Endothelial cell (in vitro differentiated cells): ENCODE results near the gene OR11H7. TPM values are rescaled to one million over a fixed set of nuclear protein-coding genes. Genes with fewer than 3 reads are reported as not detected.
"Not testable (repeated sequence)": the region's sequence is repeated elsewhere in the genome, so short reads cannot be mapped to it uniquely, and the experiment has no call there.

ENCODE experiments used
- DNase-seq: peaks from one replicate; pipeline ENCODE4 v3.0.0; 2021; ENCODE audit warnings: low spot score
- H3K27ac Mint-ChIP-seq: one replicate; pipeline ENCODE4 v1.8.0; 2021; ENCODE audit warnings: mixed read lengths, inconsistent platforms; ENCODE audit not compliant: unreplicated experiment
- H3K27me3 Mint-ChIP-seq: one replicate; pipeline ENCODE4 v1.8.0; 2021; ENCODE audit warnings: mild to moderate bottlenecking, moderate library complexity, mixed read lengths, inconsistent platforms; ENCODE audit not compliant: unreplicated experiment
- H3K36me3 Mint-ChIP-seq: one replicate; pipeline ENCODE4 v1.8.0; 2021; ENCODE audit warnings: mild to moderate bottlenecking, low read depth, mixed read lengths, inconsistent platforms; ENCODE audit not compliant: unreplicated experiment
- H3K4me1 Mint-ChIP-seq: one replicate; pipeline ENCODE4 v1.8.0; 2021; ENCODE audit warnings: mild to moderate bottlenecking, mixed read lengths, inconsistent platforms; ENCODE audit not compliant: unreplicated experiment
- H3K4me3 Mint-ChIP-seq: one replicate; pipeline ENCODE4 v1.8.0; 2021; ENCODE audit warnings: mild to moderate bottlenecking, mixed read lengths, inconsistent platforms; ENCODE audit not compliant: unreplicated experiment
- H3K9me3 Mint-ChIP-seq: one replicate; pipeline ENCODE4 v1.8.0; 2021; ENCODE audit warnings: mixed read lengths, inconsistent platforms; ENCODE audit not compliant: unreplicated experiment
- total RNA-seq: library from RNA; stranded (reverse); fragmentation: NEBNext Ultra II Directional; extraction: Animal tissue kit (Norgen Biotek cat#: 25700); gene quantifications from one replicate; pipeline ENCODE4 v1.2.1, GENCODE V29; 2021; ENCODE audit not compliant: unreplicated experiment
- TF ChIP-seq, protein P1 (sequence below): fragments of 200-600 bp; sonication (generic); IDR thresholded peaks from one replicate; pipeline ENCODE4 v1.5.0; 2021; ENCODE audit warnings: antibody characterized with exemption; ENCODE audit not compliant: unreplicated experiment

Gene OR11H7
- total RNA-seq, 1 donor from 2014 or later: not detected

GRCh38 chr14:20190596-20190995 is 38.2 kb upstream of the OR11H7 start, which contains the start of gene OR11G2:
Gene OR11G2 (plus strand): TSS chr14:20190896. CDS start chr14:20197438, 6,542 bp downstream.
- Mint-ChIP-seq H3K36me3 (peaks cover 8% of the 10 kb centered on the region), H3K4me1 (no peaks in the 10 kb centered on the region), H3K27ac (no peak within 1 kb of the TSS), H3K9me3 (peaks cover 35% of the 10 kb centered on the region), H3K27me3 (no peaks in the 10 kb centered on the region), H3K4me3 (no peak within 1 kb of the TSS)
- no peak for DNase-seq
- TF ChIP-seq, protein P1, sequence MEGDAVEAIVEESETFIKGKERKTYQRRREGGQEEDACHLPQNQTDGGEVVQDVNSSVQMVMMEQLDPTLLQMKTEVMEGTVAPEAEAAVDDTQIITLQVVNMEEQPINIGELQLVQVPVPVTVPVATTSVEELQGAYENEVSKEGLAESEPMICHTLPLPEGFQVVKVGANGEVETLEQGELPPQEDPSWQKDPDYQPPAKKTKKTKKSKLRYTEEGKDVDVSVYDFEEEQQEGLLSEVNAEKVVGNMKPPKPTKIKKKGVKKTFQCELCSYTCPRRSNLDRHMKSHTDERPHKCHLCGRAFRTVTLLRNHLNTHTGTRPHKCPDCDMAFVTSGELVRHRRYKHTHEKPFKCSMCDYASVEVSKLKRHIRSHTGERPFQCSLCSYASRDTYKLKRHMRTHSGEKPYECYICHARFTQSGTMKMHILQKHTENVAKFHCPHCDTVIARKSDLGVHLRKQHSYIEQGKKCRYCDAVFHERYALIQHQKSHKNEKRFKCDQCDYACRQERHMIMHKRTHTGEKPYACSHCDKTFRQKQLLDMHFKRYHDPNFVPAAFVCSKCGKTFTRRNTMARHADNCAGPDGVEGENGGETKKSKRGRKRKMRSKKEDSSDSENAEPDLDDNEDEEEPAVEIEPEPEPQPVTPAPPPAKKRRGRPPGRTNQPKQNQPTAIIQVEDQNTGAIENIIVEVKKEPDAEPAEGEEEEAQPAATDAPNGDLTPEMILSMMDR: no peak

DNA sequence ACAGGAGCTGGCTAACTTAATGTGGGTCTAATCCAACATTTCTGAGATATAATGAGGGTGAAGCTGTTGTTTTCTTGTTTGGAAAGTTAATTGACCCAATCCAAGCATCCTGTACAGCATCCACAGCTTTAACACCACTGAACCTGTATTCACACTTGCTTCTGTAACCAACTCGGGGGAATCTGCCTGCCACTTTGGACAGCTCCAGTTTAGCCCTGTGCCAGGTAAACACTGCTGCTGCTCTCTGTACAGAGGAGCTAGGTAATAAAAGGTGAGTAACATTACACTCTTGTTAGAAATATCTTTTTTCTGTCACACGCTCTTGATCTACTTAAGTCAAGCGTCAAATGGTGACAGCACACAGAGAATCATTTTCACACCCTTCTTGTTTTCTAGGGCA is 37.4 kb upstream of the OR11H7 start:
- no peaks in the 10 kb centered on the region for H3K4me1 Mint-ChIP-seq
- H3K4me3 Mint-ChIP-seq: no peak overlapping the region
- no peaks in the 10 kb centered on the region for H3K27me3 Mint-ChIP-seq
- TF ChIP-seq, protein P1: no peak
- H3K9me3 Mint-ChIP-seq: peaks cover 39% of the 10 kb centered on the region
- peaks cover 8% of the 10 kb centered on the region for H3K36me3 Mint-ChIP-seq
- H3K27ac Mint-ChIP-seq: no peak overlapping the region
- no peak for DNase-seq

DNA sequence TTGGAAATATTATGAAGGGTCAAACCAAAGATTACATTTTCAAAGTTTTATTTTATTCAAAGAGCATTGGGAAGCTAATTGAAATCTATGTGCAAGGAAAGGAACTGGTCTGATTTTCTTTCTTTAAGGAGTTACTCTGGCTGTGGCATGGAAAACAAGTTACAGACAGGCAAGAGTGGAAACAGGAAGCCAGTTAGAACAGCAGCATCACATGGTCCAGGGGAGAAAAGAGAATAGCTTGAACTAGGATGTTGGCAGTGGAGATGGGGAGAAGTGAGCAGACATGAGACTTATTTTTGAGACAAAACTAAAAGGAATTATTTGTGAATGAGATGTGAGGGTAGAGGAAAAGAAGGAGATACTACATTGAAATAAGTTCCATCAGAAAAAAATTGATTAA is 34.7 kb upstream of the OR11H7 start:
- Mint-ChIP-seq H3K4me1 (no peaks in the 10 kb centered on the region), H3K9me3 (peaks cover 31% of the 10 kb centered on the region), H3K4me3 (no peak overlapping the region), H3K27me3 (no peaks in the 10 kb centered on the region), H3K27ac (no peak overlapping the region), H3K36me3 (peaks cover 5% of the 10 kb centered on the region)
- no peak for DNase-seq
- TF ChIP-seq, protein P1: no peak

GRCh38 chr14:20195170-20195569 is 33.6 kb upstream of the OR11H7 start:
- not testable (repeated sequence) for H3K27ac Mint-ChIP-seq, H3K4me3 Mint-ChIP-seq, H3K36me3 Mint-ChIP-seq, DNase-seq, H3K27me3 Mint-ChIP-seq, H3K4me1 Mint-ChIP-seq
- H3K9me3 Mint-ChIP-seq: peaks cover 38% of the 10 kb centered on the region

GRCh38 chr14:20195911-20196310 is 32.9 kb upstream of the OR11H7 start:
- Mint-ChIP-seq H3K36me3 (no peaks in the 10 kb centered on the region), H3K27ac (no peak overlapping the region), H3K9me3 (peaks cover 38% of the 10 kb centered on the region), H3K4me3 (no peak overlapping the region), H3K4me1 (no peaks in the 10 kb centered on the region), H3K27me3 (no peaks in the 10 kb centered on the region)
- TF ChIP-seq, protein P1: no peak
- no peak for DNase-seq
